Heart left ventricle (tissue), 13 donors: Measurements from ENCODE around the gene NUP133.

Source experiments
- POLR2A ChIP-seq, 2 donors: fragments of 450-650 bp; IDR thresholded peaks; one replicate each; pipeline ENCODE4 v1.6.1; 2017; ENCODE audit warnings: antibody characterized with exemption in 2 of 2, mild to moderate bottlenecking in 2 of 2, moderate library complexity in 2 of 2
- TF ChIP-seq, protein P1 (sequence below), 12 donors: fragments of 200-600 bp; sonication (generic) in 4 of 12; IDR thresholded peaks; one replicate each; pipeline versions ENCODE4 v1.5.0 to v1.8.0; 2018 to 2022; ENCODE audit warnings: antibody characterized with exemption in 12 of 12, mild to moderate bottlenecking in 5 of 12
- donor health status: ischemic (EF 13 %, LVEDD 7.1; RV severe dilation, severe dysfunction).
- donor health status: DM: no; HTN: yes; CAD: no.
- donor health status: DM: no; HTN: no; CAD: no.
- donor health status: ischemic (EF 25% LVEDD 6.9; RV normal size, moderate dysfunction).
- donor health status: ischemic (EF 25% LVEDD 5.7; RV mildly dilated, moderate dysfunction).
- donor health status: ischemic (EF 35%, LVEDD 5.7; RV mildly dilated, moderate dysfunction).
- donor health status: nonischemic (EF 11% LVEDD 7.7; RV severe dilation, severe dysfunction).
- donor health status: DM: yes; HTN: yes; CAD: no.
- donor health status: PGD.
- donor health status: ischemic (EF 29% LVEDD 5.4; RV normal size, mild dysfunction).
- donor health status: nonischemic (EF 23%, LVEDD 6.1; RV moderate dilation, normal function).

GRCh38 chr1:229557200-229557850 is 49.2 kb upstream of the NUP133 start:
- TF ChIP-seq, protein P1, sequence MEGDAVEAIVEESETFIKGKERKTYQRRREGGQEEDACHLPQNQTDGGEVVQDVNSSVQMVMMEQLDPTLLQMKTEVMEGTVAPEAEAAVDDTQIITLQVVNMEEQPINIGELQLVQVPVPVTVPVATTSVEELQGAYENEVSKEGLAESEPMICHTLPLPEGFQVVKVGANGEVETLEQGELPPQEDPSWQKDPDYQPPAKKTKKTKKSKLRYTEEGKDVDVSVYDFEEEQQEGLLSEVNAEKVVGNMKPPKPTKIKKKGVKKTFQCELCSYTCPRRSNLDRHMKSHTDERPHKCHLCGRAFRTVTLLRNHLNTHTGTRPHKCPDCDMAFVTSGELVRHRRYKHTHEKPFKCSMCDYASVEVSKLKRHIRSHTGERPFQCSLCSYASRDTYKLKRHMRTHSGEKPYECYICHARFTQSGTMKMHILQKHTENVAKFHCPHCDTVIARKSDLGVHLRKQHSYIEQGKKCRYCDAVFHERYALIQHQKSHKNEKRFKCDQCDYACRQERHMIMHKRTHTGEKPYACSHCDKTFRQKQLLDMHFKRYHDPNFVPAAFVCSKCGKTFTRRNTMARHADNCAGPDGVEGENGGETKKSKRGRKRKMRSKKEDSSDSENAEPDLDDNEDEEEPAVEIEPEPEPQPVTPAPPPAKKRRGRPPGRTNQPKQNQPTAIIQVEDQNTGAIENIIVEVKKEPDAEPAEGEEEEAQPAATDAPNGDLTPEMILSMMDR (IDR thresholded peaks at IDR 0.05): no peak
- no peak for TF ChIP-seq POLR2A (IDR thresholded peaks at IDR 0.05)
